LNCaP clone FGC (cell line): ENCODE data around the gene CES4A.

Experiments used
- DNase-seq: peaks from one replicate; pipeline ENCODE4 v3.0.0-alpha.2; 2011; ENCODE audit warnings: low read depth
- H3K4me3 ChIP-seq: 2 replicates; pipeline ENCODE4 v1.5.1; 2011; ENCODE audit warnings: mild to moderate bottlenecking, low read depth, low read length, control low read depth
- CTCF ChIP-seq: IDR thresholded peaks from 2 replicates; pipeline ENCODE4 v1.5.1; 2012; ENCODE audit warnings: mild to moderate bottlenecking; ENCODE audit not compliant: control insufficient read depth, insufficient read depth; ENCODE audit errors: extremely low read depth

The CES4A gene

GRCh38 chr16:67015313-67015731 is 26.9 kb downstream of the CES4A start:
- TF ChIP-seq CTCF, result no peak; the same call in 1 of the 2 replicates
- no peak for DNase-seq
- no peak overlapping the region for H3K4me3 ChIP-seq

- no peak overlapping the region for H3K4me3 ChIP-seq
- no peak for DNase-seq
- TF ChIP-seq CTCF, result no peak
These were observed 27.8 kb downstream of the CES4A start for GRCh38 chr16:67016143-67016542.

- no peak for TF ChIP-seq CTCF
- no peak for DNase-seq
- no peak overlapping the region for H3K4me3 ChIP-seq
These were observed 28.5 kb downstream of the CES4A start for GRCh38 chr16:67016681-67017420.

- no peak overlapping the region for H3K4me3 ChIP-seq
- no peak for DNase-seq
- no peak for TF ChIP-seq CTCF
These were observed 29.0 kb downstream of the CES4A start for GRCh38 chr16:67017421-67017750.

GRCh38 chr16:67017810-67018488 is 29.6 kb downstream of the CES4A start:
- H3K4me3 ChIP-seq, result no peak overlapping the region
- peak; percentile 92 for DNase-seq
- TF ChIP-seq CTCF, result peak; percentile 85

- H3K4me3 ChIP-seq, result no peak overlapping the region
- no peak for DNase-seq
- no peak for TF ChIP-seq CTCF
These were observed 30.8 kb downstream of the CES4A start for GRCh38 chr16:67019171-67019570.

- no peak for TF ChIP-seq CTCF
- H3K4me3 ChIP-seq, result no peak overlapping the region
- no peak for DNase-seq
These were observed 32.9 kb downstream of the CES4A start for GRCh38 chr16:67021321-67021720.
